ENCODE results near the gene NCAPD3.
A peak's percentile ranks its signal among the peaks of the same experiment; 100 is the strongest.
"Not testable (repeated sequence)": the region's sequence is repeated elsewhere in the genome, so short reads cannot be mapped to it uniquely, and the experiment has no call there.

The NCAPD3 gene

DNA sequence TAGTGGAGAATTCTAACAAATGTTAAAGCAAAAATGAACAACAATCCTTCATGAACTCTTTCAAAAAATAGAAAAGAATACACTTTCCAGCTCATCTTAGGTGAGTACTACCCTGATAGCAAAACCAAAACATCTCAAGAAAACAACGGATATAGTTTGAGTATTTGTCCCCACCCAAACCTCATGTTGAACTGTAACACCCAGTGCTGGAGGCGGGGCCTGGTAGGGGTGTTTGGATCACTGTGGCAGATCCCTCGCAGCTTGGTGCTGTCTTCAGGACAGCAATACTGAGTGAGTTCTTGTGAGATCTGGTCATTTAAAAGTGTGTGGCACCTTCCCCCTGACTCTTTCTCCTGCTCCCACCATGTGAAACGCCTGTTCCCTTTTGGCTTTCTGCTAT lies 27.0 kb downstream of the NCAPD3 start:
- no peak for DNase-seq (ENCODE audit: low read depth)
- H3K4me3 ChIP-seq (replicated peaks; ENCODE audit: low read depth, low read length): no peak overlapping the region
- TF ChIP-seq, protein P1, sequence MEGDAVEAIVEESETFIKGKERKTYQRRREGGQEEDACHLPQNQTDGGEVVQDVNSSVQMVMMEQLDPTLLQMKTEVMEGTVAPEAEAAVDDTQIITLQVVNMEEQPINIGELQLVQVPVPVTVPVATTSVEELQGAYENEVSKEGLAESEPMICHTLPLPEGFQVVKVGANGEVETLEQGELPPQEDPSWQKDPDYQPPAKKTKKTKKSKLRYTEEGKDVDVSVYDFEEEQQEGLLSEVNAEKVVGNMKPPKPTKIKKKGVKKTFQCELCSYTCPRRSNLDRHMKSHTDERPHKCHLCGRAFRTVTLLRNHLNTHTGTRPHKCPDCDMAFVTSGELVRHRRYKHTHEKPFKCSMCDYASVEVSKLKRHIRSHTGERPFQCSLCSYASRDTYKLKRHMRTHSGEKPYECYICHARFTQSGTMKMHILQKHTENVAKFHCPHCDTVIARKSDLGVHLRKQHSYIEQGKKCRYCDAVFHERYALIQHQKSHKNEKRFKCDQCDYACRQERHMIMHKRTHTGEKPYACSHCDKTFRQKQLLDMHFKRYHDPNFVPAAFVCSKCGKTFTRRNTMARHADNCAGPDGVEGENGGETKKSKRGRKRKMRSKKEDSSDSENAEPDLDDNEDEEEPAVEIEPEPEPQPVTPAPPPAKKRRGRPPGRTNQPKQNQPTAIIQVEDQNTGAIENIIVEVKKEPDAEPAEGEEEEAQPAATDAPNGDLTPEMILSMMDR (IDR thresholded peaks at IDR 0.05; ENCODE audit: low read length, missing control alignments): no peak

DNA sequence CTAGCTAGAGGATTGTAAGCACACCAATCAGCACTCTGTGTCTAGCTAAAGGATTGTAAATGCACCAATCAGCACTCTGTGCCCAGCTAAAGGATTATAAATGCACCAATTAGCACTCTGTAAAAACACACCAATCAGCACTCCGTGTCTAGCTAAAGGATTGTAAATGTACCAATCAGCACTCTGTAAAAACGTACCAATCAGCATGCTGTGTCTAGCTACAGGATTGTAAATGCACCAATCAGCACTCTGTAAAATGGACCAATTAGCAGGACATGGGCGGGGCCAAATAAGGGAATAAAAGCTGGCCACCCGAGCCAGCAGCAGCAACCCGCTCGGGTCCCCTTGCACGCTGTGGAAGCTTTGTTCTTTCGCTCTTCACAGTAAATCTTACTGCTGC lies 35.7 kb downstream of the NCAPD3 start:
- not testable (repeated sequence) for DNase-seq (ENCODE audit: low read depth); H3K4me3 ChIP-seq (replicated peaks; ENCODE audit: low read depth, low read length)

DNA sequence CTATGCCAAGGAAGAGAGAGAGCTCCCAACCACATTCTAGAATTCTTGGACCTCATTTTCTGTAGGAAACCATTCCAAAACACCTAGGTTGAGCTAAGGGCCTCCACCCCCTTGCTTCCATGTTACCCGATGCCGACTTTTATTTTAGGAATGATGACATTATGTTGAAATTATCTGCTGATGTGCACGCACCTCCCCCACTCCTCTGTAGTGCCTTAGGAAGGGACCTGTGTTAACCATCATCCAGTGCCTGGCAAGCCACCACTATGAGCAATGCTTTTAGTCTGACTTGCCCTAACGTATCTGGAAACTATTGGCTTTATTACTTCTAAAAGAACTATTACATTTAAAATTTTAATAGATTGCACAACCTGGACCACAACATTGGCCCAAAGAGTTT lies 42.1 kb downstream of the NCAPD3 start:
- TF ChIP-seq, protein P1 (IDR thresholded peaks at IDR 0.05; ENCODE audit: low read length, missing control alignments): no peak
- no peak overlapping the region for H3K4me3 ChIP-seq (replicated peaks; ENCODE audit: low read depth, low read length)
- peak; percentile 4 for DNase-seq (ENCODE audit: low read depth)

DNA sequence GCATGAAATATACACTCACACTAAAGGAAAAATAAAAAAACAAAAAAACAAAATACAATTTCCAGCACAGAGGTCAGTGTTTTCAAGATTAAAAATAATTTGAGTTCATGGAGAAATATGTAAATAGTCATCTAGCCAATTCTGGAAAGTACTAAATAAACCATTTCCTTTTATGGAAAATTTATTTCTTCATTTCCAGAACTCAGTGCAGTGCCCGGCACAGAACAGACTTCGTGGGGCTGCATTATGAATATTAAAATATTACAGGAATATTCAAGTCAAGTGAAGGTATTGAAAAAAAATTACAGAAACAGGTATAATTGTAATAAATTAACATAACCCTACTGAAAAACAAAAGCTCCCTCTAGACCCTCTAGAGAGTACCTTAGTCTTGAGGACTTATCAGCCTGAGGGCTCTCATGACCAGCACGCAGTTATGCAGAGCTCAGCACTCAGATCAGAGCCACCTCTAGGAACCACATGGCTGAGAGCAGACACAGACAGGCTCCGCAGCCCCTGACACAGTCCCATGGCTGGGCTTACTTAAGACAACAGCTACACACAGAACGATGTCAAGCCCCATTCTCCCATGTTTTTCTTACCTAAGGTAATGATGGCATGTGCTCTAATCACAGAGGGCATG lies 45.6 kb downstream of the NCAPD3 start:
- no peak for DNase-seq (ENCODE audit: low read depth)
- TF ChIP-seq, protein P1 (IDR thresholded peaks at IDR 0.05; ENCODE audit: low read length, missing control alignments): no peak
- no peak overlapping the region for H3K4me3 ChIP-seq (replicated peaks; ENCODE audit: low read depth, low read length)

DNA sequence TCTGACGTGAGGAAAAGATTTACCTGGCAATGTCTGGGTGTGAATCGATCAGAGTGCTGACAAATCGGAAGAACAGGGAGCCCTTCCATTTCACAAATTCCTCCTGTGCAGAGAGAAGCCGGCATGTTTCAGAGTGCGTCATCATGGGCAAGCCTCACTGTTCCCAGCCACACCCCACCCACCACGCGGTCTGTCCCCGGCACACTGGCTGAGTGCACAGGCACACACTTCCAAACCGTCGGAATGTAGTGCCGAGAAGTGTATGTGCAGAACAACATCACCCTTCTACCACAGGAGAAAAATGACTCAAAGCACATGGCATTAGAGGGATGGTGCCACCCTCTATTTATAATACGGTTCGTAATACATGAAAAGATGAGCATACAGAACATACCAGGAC lies 47.5 kb downstream of the NCAPD3 start:
- no peak overlapping the region for H3K4me3 ChIP-seq (replicated peaks; ENCODE audit: low read depth, low read length)
- TF ChIP-seq, protein P1 (IDR thresholded peaks at IDR 0.05; ENCODE audit: low read length, missing control alignments): no peak
- DNase-seq (ENCODE audit: low read depth): no peak

DNA sequence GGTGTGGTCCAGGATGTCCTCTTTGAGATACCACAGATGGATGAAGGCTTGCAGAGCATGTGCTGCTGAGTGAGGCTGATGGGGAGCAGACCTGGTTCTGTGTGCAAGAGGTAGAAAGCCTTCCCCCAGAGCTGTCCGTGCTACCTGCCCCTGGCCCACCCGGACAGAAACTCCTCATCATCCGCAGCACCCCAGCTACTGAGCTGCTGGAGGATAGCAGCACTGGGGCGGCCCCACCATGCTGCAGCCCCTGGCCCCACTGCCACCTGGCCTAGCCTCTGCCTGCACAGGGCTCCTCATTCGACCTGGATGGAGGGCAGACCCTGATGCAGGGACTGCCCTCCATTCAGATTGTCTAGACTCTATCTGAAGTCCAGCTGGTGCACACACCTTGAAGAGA lies 50.5 kb downstream of the NCAPD3 start:
- no peak for DNase-seq (ENCODE audit: low read depth)
- no peak overlapping the region for H3K4me3 ChIP-seq (replicated peaks; ENCODE audit: low read depth, low read length)
- TF ChIP-seq, protein P1 (IDR thresholded peaks at IDR 0.05; ENCODE audit: low read length, missing control alignments): no peak

DNA sequence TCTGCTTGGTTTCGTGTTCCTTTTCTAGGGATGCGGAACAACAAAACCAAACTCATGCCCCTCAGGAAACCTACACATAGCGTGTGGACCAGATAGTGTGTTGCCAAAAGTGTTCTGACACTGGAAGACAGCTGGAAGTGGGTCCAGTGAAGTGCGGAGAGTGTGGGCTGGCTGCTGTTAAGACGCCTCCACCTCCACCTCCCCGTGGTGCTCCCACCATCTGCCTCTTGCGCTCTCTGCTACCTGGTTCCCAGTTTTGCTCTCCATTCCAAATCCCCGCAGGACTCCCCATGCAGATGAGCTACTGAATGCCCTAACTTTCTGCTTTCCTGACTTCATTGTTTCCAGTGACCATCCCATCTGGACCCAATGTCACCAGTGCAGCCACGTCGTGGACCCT lies 51.8 kb downstream of the NCAPD3 start:
- TF ChIP-seq, protein P1 (IDR thresholded peaks at IDR 0.05; ENCODE audit: low read length, missing control alignments): no peak

More for the DNA sequence above, 51.8 kb downstream of the NCAPD3 start:
- no peak overlapping the region for H3K4me3 ChIP-seq (replicated peaks; ENCODE audit: low read depth, low read length)
- DNase-seq (ENCODE audit: low read depth): no peak
